MG63 (cell line): ENCODE data around the gene KDM1A. TPM values are rescaled to one million over a fixed set of nuclear protein-coding genes. Genes with fewer than 3 reads are reported as not detected.

Experiments used
- DNase-seq: peaks from one replicate; pipeline ENCODE4 v3.0.0-alpha.2; 2020
- H3K27me3 ChIP-seq: fragments of 250-450 bp; sonication (Bioruptor Pico); 2 replicates; pipeline ENCODE4 v1.5.1; 2020; ENCODE audit warnings: mild to moderate bottlenecking, moderate library complexity
- H3K36me3 ChIP-seq: fragments of 250-450 bp; sonication (Bioruptor Pico); 2 replicates; pipeline ENCODE4 v1.5.1; 2020; ENCODE audit warnings: mild to moderate bottlenecking, moderate library complexity
- H3K4me3 ChIP-seq: fragments of 250-450 bp; sonication (Bioruptor Pico); 2 replicates; pipeline ENCODE4 v1.5.1; 2020; ENCODE audit warnings: mild to moderate bottlenecking, moderate library complexity
- H3K9me3 ChIP-seq: fragments of 250-450 bp; sonication (Bioruptor Pico); 2 replicates; pipeline ENCODE4 v1.5.1; 2020; ENCODE audit warnings: mild to moderate bottlenecking, moderate library complexity
- total RNA-seq: library from RNA; depleted of rRNA; stranded (reverse); fragments of >200 nt; shearing (Covaris generic); gene quantifications from 2 replicates; pipeline ENCODE4 v1.2.3, GENCODE V29; 2014; ENCODE audit warnings: low replicate concordance

Gene KDM1A
- total RNA-seq, 1 experiment from 2014 or later = 138 TPM

DNA sequence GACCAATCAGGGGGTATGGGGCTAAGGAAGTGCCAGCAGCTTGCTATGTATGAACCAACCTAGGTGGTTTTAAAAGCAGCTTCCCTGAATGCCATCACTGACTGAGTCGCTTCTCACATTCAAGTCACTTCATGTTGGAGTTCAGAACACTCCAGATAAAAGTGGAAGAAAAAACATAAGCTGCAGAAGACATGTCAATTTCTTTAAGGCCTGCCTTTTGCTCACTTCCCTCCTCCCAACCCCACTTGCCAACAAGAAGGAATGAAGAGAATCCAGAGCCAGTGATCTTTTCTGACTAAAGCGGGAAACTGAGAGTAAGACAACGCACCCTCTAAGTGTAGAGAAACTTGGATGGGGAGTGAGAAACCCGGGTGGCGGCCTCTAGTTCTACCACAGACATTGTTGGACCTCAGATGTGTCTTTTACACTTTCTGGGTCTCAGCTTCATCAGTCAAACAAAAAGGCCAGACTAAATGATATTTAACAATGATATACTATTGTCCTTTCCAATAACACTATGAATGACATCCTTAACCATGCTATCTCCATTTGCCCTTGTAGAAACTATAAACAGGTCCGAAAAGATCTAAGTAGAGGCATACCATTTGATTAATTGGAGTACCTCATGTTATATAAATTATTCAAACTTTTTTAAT lies 95.3 kb downstream of the KDM1A start:
- H3K27me3 ChIP-seq = no peaks in the 10 kb centered on the region
- peaks cover 3% of the 10 kb centered on the region; the same call in 1 of the 2 replicates for H3K36me3 ChIP-seq
- no peak for DNase-seq
- H3K9me3 ChIP-seq = no peaks in the 10 kb centered on the region
- H3K4me3 ChIP-seq = no peak overlapping the region

DNA sequence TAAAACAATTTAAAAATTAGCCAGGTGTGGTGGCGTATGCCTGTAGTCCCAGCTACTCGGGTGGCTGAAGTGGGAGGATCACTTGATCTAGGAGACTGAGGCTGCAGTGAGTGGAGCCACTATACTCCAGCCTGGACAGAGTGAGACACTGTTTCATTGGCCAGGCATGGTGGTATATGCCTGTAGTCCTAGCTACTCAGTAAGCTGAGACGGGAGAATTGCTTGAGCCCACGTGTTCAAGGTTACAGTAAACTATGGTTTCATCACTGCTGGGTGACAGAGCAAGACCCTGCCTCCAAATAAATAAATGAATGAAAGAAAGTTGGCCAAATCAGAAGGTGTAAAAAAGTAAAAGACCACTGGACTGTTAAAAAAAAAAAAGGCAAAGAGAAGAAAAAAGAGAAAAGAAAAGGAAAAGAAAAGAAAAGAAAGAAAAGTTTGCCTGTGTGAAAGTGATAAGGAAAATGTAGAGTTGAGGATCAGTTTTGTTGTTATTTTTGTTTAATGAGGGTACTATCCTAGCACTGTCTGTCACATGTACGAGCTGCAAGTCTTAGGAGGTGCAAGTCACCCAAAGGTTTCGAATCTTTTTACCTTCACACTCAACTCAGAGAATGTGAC lies 97.1 kb downstream of the KDM1A start:
- no peak for DNase-seq
- Histone ChIP-seq H3K27me3 (no peaks in the 10 kb centered on the region), H3K4me3 (no peak overlapping the region), H3K9me3 (no peaks in the 10 kb centered on the region), H3K36me3 (no peaks in the 10 kb centered on the region)

DNA sequence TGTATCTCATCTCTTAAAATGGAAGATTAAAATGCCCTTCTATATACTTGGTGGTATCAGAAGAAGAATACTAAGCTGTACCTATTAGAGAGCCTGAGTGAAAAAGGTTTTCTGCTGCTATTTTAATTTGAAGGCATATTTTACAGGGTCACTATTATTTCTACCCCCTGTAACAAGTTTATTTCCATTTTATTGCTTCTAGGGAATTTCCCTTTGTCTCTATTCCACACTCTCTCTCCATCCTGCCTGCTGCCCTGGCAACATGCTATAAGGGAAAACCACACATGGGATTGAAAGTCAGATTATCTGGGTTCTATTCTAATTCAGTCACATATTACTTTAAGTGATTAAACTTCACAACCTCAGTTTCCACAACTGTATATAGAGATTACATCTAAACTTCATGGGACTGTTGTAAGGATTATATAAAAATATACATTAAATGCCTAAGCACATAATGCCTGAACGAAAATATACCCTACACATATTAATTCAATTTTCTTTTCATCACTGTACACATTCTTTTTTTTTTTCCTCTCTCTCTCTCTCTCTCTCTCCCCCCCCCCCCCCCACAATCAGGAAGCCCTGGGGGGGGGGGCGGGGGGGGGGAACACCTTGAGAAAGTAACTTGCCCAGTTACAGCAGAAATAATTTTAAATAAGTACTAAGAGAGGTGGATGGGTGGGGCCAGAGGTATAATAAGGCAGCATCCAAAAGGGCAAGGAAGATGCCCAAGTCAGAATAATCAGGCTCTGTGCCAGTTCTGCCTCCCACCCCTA lies 97.8 kb downstream of the KDM1A start:
- DNase-seq = no peak
- Histone ChIP-seq H3K27me3 (no peaks in the 10 kb centered on the region), H3K4me3 (no peak overlapping the region), H3K9me3 (no peaks in the 10 kb centered on the region), H3K36me3 (no peaks in the 10 kb centered on the region)

DNA sequence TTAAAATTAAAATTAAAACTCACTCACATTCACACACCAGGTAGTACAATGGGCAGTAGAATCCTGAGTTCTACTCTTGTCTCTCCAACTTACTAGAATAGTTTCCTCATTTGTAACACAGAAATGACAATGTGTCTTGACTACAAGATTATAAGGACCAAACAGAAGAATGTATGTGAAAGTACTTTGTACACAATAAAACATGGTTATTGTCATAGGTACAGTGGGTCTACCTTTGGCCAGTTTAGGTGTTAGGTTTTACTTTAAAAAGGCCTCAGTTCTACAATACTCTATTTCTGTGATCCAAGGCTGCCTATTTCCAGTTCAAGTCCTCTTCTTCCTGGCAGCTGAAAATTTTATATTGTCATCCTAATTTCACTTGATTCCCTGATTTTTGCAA lies 99.1 kb downstream of the KDM1A start:
- H3K4me3 ChIP-seq = no peak overlapping the region
- H3K36me3 ChIP-seq = no peaks in the 10 kb centered on the region
- no peaks in the 10 kb centered on the region for H3K27me3 ChIP-seq
- no peaks in the 10 kb centered on the region for H3K9me3 ChIP-seq
- no peak for DNase-seq

DNA sequence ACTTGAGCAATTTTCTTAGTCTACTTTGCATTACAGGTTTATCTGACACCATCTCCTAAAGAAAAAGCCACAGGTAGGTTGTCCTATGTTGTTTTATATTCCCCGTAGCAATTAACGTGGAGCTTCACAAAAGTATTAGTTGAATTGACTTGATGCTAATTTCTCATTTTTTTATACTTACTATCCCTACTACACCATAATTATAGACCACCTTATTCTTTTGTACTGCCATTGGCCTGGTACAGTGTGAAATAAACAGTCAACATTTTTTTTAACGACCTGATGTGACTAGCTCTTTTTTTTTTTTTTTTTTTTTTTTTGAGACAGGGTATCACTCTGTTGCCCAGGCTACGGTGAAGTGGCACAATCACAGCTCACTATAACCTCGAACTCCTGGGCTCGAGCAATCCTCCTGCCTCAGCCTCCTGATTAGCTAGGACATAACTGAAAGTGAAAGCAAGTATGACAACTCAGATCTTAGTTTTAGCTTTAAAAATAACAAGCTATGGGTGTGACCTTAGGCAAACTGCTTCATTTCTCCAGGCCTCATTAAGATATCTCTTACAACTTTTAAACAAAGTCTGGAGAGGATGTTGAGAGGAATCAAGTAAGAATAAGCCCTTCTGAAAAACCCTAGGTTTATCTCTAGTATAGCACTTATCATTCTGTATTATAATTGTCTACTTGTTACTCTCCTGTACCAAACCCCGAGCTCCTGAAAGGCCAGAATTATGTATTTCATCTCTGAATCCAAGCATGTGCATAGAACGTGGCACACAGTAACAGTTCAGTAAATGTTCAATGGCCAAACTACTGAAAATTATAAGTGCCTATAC lies 99.9 kb downstream of the KDM1A start:
- Histone ChIP-seq H3K27me3 (no peaks in the 10 kb centered on the region), H3K36me3 (no peaks in the 10 kb centered on the region), H3K4me3 (peak overlapping the region; percentile 15), H3K9me3 (no peaks in the 10 kb centered on the region)
- DNase-seq = no peak

DNA sequence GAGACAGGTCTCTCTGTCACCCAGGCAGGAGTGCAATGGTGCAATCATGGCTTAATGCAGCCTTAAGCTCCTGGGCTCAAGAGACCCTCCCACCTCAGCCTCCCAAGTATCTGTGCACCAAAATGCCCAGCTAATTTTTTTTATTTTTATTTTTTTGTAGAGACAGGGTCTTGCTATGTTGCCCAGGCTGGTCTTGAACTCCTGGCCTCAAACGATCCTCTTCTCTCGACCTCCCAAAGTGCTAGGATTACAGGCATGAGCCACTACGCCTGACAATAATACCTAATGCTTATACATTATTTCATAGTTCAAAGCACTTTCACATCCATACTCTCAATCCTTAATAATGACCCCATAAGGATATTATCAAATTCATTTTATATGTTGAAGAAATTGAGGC lies 101.1 kb downstream of the KDM1A start:
- no peak overlapping the region for H3K4me3 ChIP-seq
- no peaks in the 10 kb centered on the region for H3K9me3 ChIP-seq
- no peak for DNase-seq
- H3K27me3 ChIP-seq = no peaks in the 10 kb centered on the region
- H3K36me3 ChIP-seq = no peaks in the 10 kb centered on the region

DNA sequence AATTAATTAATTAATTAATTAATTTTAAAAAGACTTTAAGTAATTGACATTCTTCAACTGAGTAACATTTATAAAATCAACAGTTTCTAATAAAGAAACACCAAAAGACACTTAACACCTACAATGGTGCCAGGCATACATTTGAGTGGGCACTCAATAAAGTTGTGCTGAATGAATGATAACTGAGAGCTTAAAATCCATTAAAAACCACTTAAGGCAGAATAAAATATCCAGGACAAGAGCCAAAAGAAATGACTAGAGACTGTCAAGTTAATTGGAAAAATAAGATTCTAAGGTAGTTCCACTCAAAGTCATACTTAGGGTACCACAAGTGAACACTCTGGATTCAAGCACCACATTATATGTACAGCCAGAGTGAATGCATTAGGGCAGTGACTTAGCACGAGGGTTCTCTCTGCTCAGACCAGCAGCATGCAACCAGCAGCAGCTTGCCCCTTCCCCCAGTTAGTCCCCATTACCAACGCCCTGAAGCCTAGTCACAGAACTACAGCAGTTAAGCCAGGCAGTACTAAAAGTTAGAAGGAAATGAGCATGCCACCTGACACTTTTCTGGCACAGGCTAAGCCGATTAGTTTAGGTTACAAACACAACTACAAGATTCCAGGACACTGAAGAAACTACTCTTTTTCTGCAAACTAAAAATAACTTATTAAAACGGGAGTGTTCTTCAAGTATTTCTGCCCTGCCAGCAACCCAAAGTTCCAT lies 102.9 kb downstream of the KDM1A start:
- DNase-seq = peak; percentile 59
- no peaks in the 10 kb centered on the region for H3K27me3 ChIP-seq
- no peaks in the 10 kb centered on the region for H3K9me3 ChIP-seq
- H3K4me3 ChIP-seq = no peak overlapping the region
- H3K36me3 ChIP-seq = no peaks in the 10 kb centered on the region

DNA sequence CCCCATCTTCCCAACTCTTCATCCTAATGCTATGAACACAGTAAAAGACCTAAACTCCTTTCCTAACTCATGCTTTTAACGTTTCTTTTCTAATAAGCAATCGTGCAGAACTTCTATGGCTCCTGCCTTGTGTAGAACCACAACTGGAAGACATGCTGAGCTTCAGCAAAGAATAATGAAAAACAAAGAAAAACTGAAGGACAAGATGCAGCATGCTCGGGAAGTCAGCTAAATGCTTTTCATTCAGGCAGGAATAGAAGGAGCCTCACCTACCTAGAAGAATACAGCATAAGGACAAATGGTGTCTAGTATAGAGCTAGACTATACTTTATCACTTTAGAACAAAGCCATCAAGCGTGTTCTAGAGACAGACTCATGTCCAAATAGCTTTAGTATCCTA lies 103.5 kb downstream of the KDM1A start:
- Histone ChIP-seq H3K9me3 (no peaks in the 10 kb centered on the region), H3K36me3 (no peaks in the 10 kb centered on the region), H3K4me3 (no peak overlapping the region), H3K27me3 (no peaks in the 10 kb centered on the region)
- DNase-seq = no peak

DNA sequence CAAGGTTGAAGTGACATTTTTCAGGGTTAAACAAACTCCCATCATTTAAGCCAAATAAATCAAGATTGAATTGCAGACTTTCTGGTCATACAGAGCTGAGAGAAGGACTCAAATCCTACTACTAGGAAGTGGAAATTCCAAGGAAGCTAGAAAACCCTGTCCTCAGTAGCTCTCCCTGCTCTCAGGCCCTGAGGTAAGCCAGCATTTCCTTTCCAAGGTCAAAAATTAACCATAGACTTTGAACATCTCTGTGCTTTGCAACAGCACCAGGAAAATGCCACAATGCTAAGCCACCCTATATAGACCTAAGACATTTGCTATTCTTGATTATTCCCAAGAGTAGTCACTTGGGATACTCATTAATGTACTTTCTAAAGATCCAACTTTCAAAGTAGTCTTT lies 104.3 kb downstream of the KDM1A start:
- H3K9me3 ChIP-seq = no peaks in the 10 kb centered on the region
- H3K36me3 ChIP-seq = no peaks in the 10 kb centered on the region
- H3K4me3 ChIP-seq = no peak overlapping the region
- no peak for DNase-seq
- no peaks in the 10 kb centered on the region for H3K27me3 ChIP-seq

DNA sequence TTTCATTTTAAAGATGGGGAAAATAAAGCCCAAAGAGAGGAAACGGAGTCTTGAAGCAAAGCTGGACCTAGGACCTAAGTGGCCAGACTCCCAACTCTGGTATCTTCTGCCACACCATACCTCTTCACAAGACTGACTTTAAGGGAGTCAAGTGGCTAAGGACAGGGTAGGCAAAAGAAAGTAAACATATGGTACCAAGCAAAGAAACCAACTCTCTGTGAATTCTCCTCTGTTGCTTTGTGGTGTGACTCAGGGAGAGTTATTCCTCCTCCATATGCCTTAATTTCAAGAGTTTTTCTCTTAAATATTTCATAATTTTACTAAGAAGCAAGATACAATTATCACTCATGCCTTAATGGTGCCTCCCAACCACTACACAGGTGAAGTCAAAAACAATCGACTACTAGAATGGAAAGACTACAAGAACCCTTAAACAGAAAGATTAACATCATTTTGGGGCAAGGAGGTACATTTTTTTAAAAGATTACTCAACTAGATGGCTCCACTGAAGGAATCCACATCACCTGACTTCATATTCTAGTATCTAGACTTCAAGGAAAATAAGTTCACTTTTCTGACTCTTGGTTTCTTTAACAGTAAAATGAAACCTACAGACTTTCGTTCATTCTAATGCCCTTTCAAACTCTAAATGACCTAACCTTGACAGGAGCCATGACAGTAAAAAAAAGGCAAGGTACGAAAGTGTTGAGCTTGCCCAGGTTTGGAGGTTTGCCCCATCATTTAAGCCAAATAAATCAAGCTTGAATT lies 105.2 kb downstream of the KDM1A start:
- no peak overlapping the region for H3K4me3 ChIP-seq
- H3K27me3 ChIP-seq = no peaks in the 10 kb centered on the region
- H3K9me3 ChIP-seq = no peaks in the 10 kb centered on the region
- no peaks in the 10 kb centered on the region for H3K36me3 ChIP-seq
- DNase-seq = no peak

DNA sequence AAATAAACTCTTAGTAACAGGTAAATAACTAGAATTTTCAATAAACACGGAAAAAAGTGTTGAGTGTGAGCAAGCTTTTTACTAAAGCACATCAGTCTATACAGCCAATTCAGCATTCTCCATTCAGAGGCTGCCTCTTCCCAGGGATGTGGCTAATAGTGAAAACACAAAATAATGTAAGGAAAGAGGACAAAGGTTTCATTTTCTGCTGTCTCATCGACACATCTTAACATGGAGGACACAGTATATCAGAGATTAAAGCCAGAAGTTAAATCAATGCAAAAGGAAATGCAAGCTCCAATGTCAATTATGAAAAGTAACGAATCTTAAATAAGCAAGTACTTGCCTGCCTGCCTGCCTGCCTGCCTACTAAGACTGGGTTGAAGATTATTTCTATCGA lies 106.2 kb downstream of the KDM1A start:
- no peaks in the 10 kb centered on the region for H3K36me3 ChIP-seq
- H3K27me3 ChIP-seq = no peaks in the 10 kb centered on the region
- H3K9me3 ChIP-seq = no peaks in the 10 kb centered on the region
- no peak for DNase-seq
- H3K4me3 ChIP-seq = no peak overlapping the region

DNA sequence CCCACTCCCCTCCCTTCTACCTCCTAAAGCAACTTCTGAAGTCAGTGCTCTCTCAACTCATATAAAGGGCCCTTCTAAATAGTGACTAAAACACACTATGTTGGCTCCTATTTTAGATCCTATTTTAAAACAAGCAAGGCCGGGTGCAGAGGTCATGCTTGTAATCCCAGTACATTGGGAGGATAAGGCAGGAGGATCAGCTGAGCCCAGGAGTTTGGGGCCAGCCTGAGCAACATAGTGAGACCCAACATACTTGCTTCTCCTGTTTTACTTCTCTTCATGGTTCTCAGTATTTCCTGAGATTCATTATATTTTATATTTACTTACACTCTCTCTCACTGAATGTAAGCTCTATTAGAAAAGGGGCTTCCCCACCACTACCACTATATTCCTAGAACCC lies 106.9 kb downstream of the KDM1A start:
- Histone ChIP-seq H3K9me3 (no peaks in the 10 kb centered on the region), H3K36me3 (no peaks in the 10 kb centered on the region), H3K4me3 (no peak overlapping the region), H3K27me3 (no peaks in the 10 kb centered on the region)
- DNase-seq = no peak

DNA sequence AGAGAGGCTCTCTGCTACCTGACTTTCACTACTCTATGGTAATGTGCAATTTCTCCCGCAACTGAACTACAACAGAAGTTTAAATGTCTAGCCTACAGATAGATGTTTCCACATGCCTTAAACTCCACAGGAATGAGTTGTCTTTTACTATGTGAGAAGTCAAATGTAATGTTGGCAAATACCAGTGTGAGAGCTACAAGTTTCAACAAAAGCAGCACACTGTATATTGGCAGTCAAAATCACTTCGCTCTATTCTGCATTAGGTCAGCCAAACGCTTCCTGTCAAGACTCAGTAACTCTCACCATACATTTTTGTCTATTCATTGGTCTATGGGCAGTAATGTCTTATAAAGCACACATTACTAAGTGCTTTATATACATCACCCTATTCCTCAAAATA lies 107.5 kb downstream of the KDM1A start:
- H3K36me3 ChIP-seq = no peaks in the 10 kb centered on the region
- no peaks in the 10 kb centered on the region for H3K9me3 ChIP-seq
- no peak overlapping the region for H3K4me3 ChIP-seq
- no peaks in the 10 kb centered on the region for H3K27me3 ChIP-seq
- DNase-seq = peak; percentile 34

DNA sequence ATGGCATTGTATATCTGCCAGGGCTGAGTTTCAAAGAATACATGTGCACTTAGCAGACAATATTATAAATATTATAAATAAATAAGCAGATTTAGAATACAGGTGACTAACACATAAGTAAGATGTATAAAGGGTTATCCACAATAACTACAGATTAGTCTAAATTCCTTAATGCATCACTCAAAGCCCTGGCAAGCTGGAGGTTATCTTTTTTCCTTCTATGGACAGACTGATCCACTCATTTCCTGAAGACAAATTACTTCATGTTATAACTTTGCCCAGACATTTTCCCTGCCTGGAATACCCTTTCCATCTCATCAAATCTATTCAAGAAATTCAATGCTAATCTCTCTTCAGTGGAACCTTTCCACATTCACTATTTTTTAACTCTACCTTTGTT lies 110.6 kb downstream of the KDM1A start:
- Histone ChIP-seq H3K27me3 (no peaks in the 10 kb centered on the region), H3K9me3 (no peaks in the 10 kb centered on the region), H3K36me3 (no peaks in the 10 kb centered on the region), H3K4me3 (no peak overlapping the region)
- DNase-seq = peak; percentile 35

DNA sequence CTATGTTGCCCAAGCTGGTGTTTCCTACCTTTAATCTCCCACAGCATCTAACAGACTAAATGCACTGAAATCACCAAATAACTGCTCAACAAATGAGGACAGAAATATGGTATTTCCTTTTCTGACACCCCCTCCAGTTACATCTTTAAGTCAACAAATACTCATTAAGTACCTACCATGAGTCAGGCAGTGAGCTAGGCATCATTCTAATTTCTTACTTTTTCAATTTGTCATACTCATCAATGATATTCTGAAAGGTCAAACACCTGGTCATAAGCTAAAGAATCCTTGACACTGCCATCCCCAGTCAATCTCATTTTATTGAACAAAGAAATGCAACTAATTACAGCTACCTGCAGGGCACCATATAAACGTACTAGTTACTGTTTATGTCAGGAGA lies 112.8 kb downstream of the KDM1A start:
- Histone ChIP-seq H3K9me3 (no peaks in the 10 kb centered on the region), H3K36me3 (no peaks in the 10 kb centered on the region; the same call in 1 of the 2 replicates), H3K4me3 (no peak overlapping the region), H3K27me3 (no peaks in the 10 kb centered on the region)
- no peak for DNase-seq
